ENCODE data around the gene CNPY3. TPM values are rescaled to one million over a fixed set of nuclear protein-coding genes. Genes with fewer than 3 reads are reported as not detected.

Gene CNPY3
- total RNA-seq, 1 donor from 2014 or later: 14.0 TPM

DNA sequence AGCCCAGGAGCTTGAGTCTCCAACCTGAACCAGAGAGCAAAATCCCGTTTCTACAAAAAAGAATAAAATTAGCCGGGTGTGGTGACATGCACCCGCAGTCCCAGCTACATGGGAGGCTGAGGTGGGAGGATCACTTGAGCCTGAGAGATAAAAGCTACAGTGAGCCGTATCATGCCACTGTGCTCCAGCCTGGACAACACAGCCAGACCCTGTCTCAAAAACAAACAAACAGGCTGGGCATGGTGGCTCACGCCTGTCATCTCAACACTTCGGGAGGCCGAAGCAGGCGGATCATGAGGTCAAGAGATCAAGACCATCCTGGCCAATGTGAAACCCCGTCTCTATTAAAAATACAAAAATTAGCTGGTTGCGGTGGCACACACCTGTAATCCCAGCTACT lies 24.8 kb upstream of the CNPY3 start:
- TF ChIP-seq, protein P1, sequence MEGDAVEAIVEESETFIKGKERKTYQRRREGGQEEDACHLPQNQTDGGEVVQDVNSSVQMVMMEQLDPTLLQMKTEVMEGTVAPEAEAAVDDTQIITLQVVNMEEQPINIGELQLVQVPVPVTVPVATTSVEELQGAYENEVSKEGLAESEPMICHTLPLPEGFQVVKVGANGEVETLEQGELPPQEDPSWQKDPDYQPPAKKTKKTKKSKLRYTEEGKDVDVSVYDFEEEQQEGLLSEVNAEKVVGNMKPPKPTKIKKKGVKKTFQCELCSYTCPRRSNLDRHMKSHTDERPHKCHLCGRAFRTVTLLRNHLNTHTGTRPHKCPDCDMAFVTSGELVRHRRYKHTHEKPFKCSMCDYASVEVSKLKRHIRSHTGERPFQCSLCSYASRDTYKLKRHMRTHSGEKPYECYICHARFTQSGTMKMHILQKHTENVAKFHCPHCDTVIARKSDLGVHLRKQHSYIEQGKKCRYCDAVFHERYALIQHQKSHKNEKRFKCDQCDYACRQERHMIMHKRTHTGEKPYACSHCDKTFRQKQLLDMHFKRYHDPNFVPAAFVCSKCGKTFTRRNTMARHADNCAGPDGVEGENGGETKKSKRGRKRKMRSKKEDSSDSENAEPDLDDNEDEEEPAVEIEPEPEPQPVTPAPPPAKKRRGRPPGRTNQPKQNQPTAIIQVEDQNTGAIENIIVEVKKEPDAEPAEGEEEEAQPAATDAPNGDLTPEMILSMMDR (IDR thresholded peaks at IDR 0.05; ENCODE audit: insufficient read depth, low read length, severe bottlenecking): no peak
- DNase-seq (ENCODE audit: low read depth) (no peak), FAIRE-seq (no peak)
- no peaks in the 10 kb centered on the region for H3K36me3 ChIP-seq (ENCODE audit: control insufficient read depth, insufficient read depth, low read length)
- no peak overlapping the region for H3K4me3 ChIP-seq (ENCODE audit: low read depth, low read length)
- no peaks in the 10 kb centered on the region for H3K27me3 ChIP-seq (ENCODE audit: control insufficient read depth, insufficient read depth, low read length)

DNA sequence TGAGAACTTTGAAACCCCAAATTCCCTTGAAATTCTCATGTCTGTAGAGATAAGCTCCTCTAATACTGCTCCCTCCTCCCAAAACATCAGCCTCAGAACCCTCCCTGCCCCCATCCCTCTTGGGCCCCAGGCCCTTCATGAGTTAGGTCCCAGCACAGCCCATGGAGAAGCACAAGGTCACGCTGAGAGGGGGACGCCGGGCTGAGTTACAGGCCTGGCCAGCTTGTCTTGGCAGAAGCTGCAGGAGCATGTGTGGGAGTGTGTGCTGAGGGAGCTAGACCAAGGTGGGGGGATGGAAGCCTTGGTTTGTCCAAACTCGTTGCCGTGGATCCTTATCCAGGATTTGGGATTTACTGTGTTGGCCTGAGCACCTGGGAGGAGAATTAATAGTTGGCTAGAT lies 21.9 kb upstream of the CNPY3 start:
- TF ChIP-seq, protein P1 (IDR thresholded peaks at IDR 0.05; ENCODE audit: insufficient read depth, low read length, severe bottlenecking): no peak
- FAIRE-seq (no peak), DNase-seq (ENCODE audit: low read depth) (no peak)
- no peaks in the 10 kb centered on the region for H3K36me3 ChIP-seq (ENCODE audit: control insufficient read depth, insufficient read depth, low read length)
- H3K4me3 ChIP-seq (ENCODE audit: low read depth, low read length): no peak overlapping the region
- H3K27me3 ChIP-seq (ENCODE audit: control insufficient read depth, insufficient read depth, low read length): no peaks in the 10 kb centered on the region

DNA sequence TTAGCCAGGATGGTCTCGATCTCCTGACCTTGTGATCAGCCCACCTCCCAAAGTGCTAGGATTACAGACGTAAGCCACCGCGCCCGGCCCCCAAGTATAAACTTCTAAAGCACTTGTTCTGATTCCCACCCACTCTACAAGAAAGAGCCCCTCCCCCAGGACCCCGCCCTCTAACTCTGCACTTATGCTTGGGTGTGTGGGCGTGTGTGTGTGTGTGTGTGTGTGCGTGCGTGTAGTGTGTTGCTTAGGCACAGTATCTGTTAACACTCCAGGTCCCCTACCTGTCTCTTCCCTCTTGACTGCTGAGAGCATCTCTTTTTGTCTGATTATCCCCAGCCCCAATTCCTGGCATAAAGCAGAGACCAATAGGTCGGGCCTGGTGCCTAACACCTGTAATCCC lies 19.4 kb upstream of the CNPY3 start:
- no peak for DNase-seq (ENCODE audit: low read depth)
- Histone ChIP-seq H3K27me3 (ENCODE audit: control insufficient read depth, insufficient read depth, low read length) (no peaks in the 10 kb centered on the region), H3K36me3 (ENCODE audit: control insufficient read depth, insufficient read depth, low read length) (no peaks in the 10 kb centered on the region), H3K4me3 (ENCODE audit: low read depth, low read length) (no peak overlapping the region)
- TF ChIP-seq, protein P1 (IDR thresholded peaks at IDR 0.05; ENCODE audit: insufficient read depth, low read length, severe bottlenecking): no peak
- no peak for FAIRE-seq

DNA sequence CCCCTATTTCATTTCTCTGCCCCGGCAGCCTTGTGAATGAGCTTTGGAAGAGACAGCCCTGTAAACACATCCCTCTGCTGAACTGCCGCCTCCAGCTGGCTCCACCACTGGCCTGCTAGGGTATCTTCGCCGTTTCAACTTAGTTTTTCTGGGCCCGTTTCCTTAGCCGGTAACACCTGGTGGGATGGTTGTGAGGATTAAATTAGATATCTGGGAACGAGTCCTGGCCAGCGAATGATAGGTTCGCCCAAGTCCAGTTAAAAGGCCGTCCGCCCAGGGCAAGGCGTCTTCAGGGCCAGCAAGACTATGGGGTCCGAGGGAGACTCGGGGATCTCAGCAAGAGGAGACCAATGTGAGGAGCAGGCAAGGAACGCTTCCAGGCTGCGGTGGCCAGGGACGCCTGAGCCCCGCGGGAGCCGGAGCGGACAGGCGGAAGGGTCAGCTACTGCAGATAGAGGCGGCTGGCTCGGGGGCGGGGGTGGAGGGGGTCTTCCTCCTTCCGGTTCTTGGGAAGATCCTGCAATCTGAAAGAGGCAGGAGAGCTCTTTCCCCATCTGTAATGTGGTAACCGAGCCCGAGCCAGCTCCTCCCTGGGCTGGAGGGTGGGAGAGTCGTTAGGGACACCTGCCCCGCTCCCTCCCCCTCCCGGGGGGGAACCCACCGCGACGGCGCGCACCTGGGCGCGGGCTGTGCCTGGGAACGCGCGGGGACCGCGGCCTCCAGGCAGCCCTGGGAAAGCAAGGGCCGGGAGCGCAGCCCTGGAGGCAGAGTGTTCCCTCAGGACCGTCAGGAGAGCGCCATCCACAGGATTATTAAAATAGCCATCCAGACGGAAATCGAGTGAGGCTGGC lies 17.9 kb upstream of the CNPY3 start:
- TF ChIP-seq, protein P1 (IDR thresholded peaks at IDR 0.05; ENCODE audit: insufficient read depth, low read length, severe bottlenecking): no peak
- DNase-seq (ENCODE audit: low read depth): no peak
- Histone ChIP-seq H3K27me3 (ENCODE audit: control insufficient read depth, insufficient read depth, low read length) (no peaks in the 10 kb centered on the region), H3K4me3 (ENCODE audit: low read depth, low read length) (no peak overlapping the region), H3K36me3 (ENCODE audit: control insufficient read depth, insufficient read depth, low read length) (no peaks in the 10 kb centered on the region)
- FAIRE-seq: no peak

DNA sequence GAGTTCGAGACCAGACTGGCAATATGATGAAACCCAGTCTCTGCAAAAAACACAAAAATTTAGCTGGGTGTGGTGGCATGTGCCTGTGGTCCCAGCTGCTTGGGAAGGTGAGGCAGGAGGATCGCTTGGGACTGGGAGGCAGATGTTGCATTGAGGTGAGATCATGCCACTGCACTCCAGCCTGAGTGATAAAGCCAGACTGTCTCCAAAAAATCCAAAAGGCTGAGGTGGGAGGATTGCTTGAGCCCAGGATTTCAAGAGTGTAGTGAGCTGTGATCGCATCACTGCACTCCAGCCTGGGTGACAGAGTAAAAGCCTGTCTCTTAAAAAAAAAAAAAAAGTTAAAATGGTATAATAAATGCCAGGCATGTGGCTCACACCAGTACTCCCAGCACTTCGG lies 14.7 kb upstream of the CNPY3 start:
- Histone ChIP-seq H3K36me3 (ENCODE audit: control insufficient read depth, insufficient read depth, low read length) (no peaks in the 10 kb centered on the region), H3K27me3 (ENCODE audit: control insufficient read depth, insufficient read depth, low read length) (no peaks in the 10 kb centered on the region), H3K4me3 (ENCODE audit: low read depth, low read length) (no peak overlapping the region)
- FAIRE-seq (no peak), DNase-seq (ENCODE audit: low read depth) (no peak)
- TF ChIP-seq, protein P1 (IDR thresholded peaks at IDR 0.05; ENCODE audit: insufficient read depth, low read length, severe bottlenecking): no peak

DNA sequence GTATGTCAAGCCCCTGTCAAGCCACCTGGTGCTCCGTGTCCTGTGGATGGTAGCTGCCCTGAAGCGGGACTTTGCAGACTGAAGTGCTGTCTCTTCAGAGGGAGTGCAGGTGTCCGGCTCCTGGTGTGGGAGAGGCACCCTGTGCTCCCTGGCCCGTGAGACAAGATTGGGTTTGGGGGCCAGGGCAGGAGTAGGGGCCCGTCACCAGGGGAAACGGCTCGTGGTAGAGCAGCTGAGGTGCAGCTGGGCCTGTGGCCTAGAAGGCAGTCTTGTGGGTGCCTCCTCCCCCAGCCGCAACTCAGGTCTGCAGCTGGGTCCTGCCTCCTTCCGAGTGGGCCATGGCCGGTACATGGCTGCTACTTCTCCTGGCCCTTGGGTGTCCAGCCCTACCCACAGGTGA lies 13.5 kb upstream of the CNPY3 start, which contains the start of gene PTCRA:
Gene PTCRA (plus strand): TSS at position 322 of the 400 bp plus-strand sequence. CDS start 17 bp downstream, at position 339.
- no peak for FAIRE-seq
- Histone ChIP-seq H3K27me3 (ENCODE audit: control insufficient read depth, insufficient read depth, low read length) (no peaks in the 10 kb centered on the region), H3K36me3 (ENCODE audit: control insufficient read depth, insufficient read depth, low read length) (no peaks in the 10 kb centered on the region), H3K4me3 (ENCODE audit: low read depth, low read length) (no peak within 1 kb of the TSS)
- DNase-seq (ENCODE audit: low read depth): no peak
- TF ChIP-seq, protein P1 (IDR thresholded peaks at IDR 0.05; ENCODE audit: insufficient read depth, low read length, severe bottlenecking): no peak

Data from bronchial epithelial cell (primary cell).